ENCODE measurements around the gene TENM4. TPM values are rescaled to one million over a fixed set of nuclear protein-coding genes. Genes with fewer than 3 reads are reported as not detected.

Gene TENM4
- total and polyA plus RNA-seq, 10 of the 15 experiments (the other 5 are each of a cell fraction or from before 2014, with no cell fraction given) = 0.03 to 0.12 (median 0.06) TPM; not detected in 7

GRCh38 chr11:79035881-79036280, 404.9 kb downstream of the TENM4 start:
- in situ Hi-C loops (cut with MboI) = no loop called here
- Histone ChIP-seq H3K27ac (ENCODE audit: control insufficient read depth, insufficient read depth) (no peak overlapping the region), H3K4me1 (ENCODE audit: control insufficient read depth, insufficient read depth, low read length) (no peaks in the 10 kb centered on the region), H3K4me2 (ENCODE audit: control insufficient read depth, insufficient read depth) (no peak overlapping the region), H3K4me3 (no peak overlapping the region), H4K20me1 (ENCODE audit: control insufficient read depth, insufficient read depth) (no peaks in the 10 kb centered on the region), H3K9ac (ENCODE audit: control insufficient read depth, insufficient read depth, low read length) (no peak overlapping the region), H3K36me3 (ENCODE audit: control insufficient read depth in 2 of 2, insufficient read depth in 2 of 2, low read length in 1 of 2) (no peaks in the 10 kb centered on the region), H3K27me3 (replicated peaks in 1 of 2; ENCODE audit: control insufficient read depth in 2 of 2, insufficient read depth in 2 of 2, low read length in 1 of 2) (peaks cover 0 to 5% of the 10 kb centered on the region in 2 experiments; a peak in 2 of 4 replicates), H3K9me3 (replicated peaks; ENCODE audit: control insufficient read depth, insufficient read depth, low read length) (no peaks in the 10 kb centered on the region), H2AFZ (ENCODE audit: control insufficient read depth, low read depth, low read length) (no peak overlapping the region), H3K79me2 (ENCODE audit: control insufficient read depth, insufficient read depth, low read length) (no peaks in the 10 kb centered on the region)
- BruUV-seq (replicated peaks) = no TSS peak
- CTCF ChIA-PET = interaction anchor here (0.8 kb wide), 1 partner anchor 48 kb away, joined by 3 read pairs; no protein-coding TSS in a partner anchor
- RAD21 ChIA-PET (ENCODE audit: unreplicated experiment) = no interaction called here
- no peak for TF ChIP-seq ZNF207 (IDR thresholded peaks at IDR 0.05; ENCODE audit: borderline replicate concordance)
- TF ChIP-seq SKIL (IDR thresholded peaks at IDR 0.05; ENCODE audit: low read depth, poor library complexity, severe bottlenecking) = no peak
- no peak for TF ChIP-seq MYC (IDR thresholded peaks at IDR 0.05; ENCODE audit: insufficient read depth, insufficient read length, insufficient replicate concordance, low read length, severe bottlenecking)
- TF ChIP-seq RUNX3 (IDR thresholded peaks at IDR 0.05; ENCODE audit: low read length) = no peak
- TF ChIP-seq SIX5 (IDR thresholded peaks at IDR 0.05; ENCODE audit: low read depth, low read length, severe bottlenecking) = no peak
- intact Hi-C loops (cut with micrococcal nuclease; ENCODE audit: unreplicated experiment) = no loop called here
- WGBS (ENCODE audit: insufficient coverage, insufficient replicate concordance, low lambda C conversion rate, missing lambda C conversion rate) = 3% methylated on average over 3 of the region's 3 CpGs
- no peak for ATAC-seq
- SMC1A ChIA-PET (ENCODE audit: uncharacterized antibody, unreplicated experiment) = interaction anchor here (0.6 to 1.4 kb wide), 4 partner anchors 8 to 1120 kb away, joined by 3 to 4 read pairs (median 4); no protein-coding TSS in a partner anchor
- FAIRE-seq = no peak
- POLR2A ChIA-PET = no interaction called here
- no peak for DNase-seq (ENCODE audit: low read depth, low spot score)
